ENCODE results near the gene CD24. TPM values are rescaled to one million over a fixed set of nuclear protein-coding genes. Genes with fewer than 3 reads are reported as not detected.

Gene CD24
- total RNA-seq, 1 experiment from 2014 or later, result 57.4 TPM

GRCh38 chr6:107009499-107009898 is 35.0 kb upstream of the CD24 start:
- Histone ChIP-seq H3K9me3 (ENCODE audit: control insufficient read depth, insufficient read depth, low read depth, low read length) (no peaks in the 10 kb centered on the region), H3K27ac (ENCODE audit: low read length) (no peak overlapping the region), H3K27me3 (ENCODE audit: control insufficient read depth, insufficient read depth, low read length) (no peaks in the 10 kb centered on the region), H3K4me3 (ENCODE audit: low read depth in 2 of 2, low read length in 2 of 2) (no peak overlapping the region), H3K4me1 (ENCODE audit: control insufficient read depth, insufficient read depth, low read length) (no peaks in the 10 kb centered on the region), H3K36me3 (ENCODE audit: control insufficient read depth, insufficient read depth, low read length) (no peaks in the 10 kb centered on the region)
- in situ Hi-C loops (cut with HindIII; ENCODE audit: low pct_unique_long_range_greater_than_20kb, low sequenced_read_pairs) (no loop called here), intact Hi-C loops (cut with micrococcal nuclease; ENCODE audit: unreplicated experiment) (no loop called here)
- CTCF ChIA-PET, result interaction anchor here (0.7 to 1.2 kb wide), 2 partner anchors 12 to 132 kb away, joined by 3 to 4 read pairs; no protein-coding TSS in a partner anchor
- BruUV-seq (replicated peaks), result no TSS peak
- DNase-seq (ENCODE audit: low read depth, low spot score) (no peak), ATAC-seq (no peak)
- TF ChIP-seq SIN3A (IDR thresholded peaks at IDR 0.05; ENCODE audit: borderline replicate concordance, insufficient read depth, low read depth, low read length) (no peak), TCF7L2 (IDR thresholded peaks at IDR 0.05; ENCODE audit: low read depth, low read length) (no peak), POLR2AphosphoS5 (IDR thresholded peaks at IDR 0.05; ENCODE audit: low read depth, low read length) (no peak), REST (IDR thresholded peaks at IDR 0.05; ENCODE audit: insufficient read depth in 1 of 2, low read depth in 2 of 2, low read length in 1 of 2) (no peak), CTCF (IDR thresholded peaks at IDR 0.05) (no peak)
- POLR2A ChIA-PET, result no interaction called here

- Histone ChIP-seq H3K4me3 (ENCODE audit: low read depth in 2 of 2, low read length in 2 of 2) (no peak overlapping the region), H3K27me3 (ENCODE audit: control insufficient read depth, insufficient read depth, low read length) (no peaks in the 10 kb centered on the region), H3K36me3 (ENCODE audit: control insufficient read depth, insufficient read depth, low read length) (no peaks in the 10 kb centered on the region), H3K4me1 (ENCODE audit: control insufficient read depth, insufficient read depth, low read length) (no peaks in the 10 kb centered on the region), H3K27ac (ENCODE audit: low read length) (no peak overlapping the region), H3K9me3 (ENCODE audit: control insufficient read depth, insufficient read depth, low read depth, low read length) (no peaks in the 10 kb centered on the region)
- in situ Hi-C loops (cut with HindIII; ENCODE audit: low pct_unique_long_range_greater_than_20kb, low sequenced_read_pairs) (no loop called here), intact Hi-C loops (cut with micrococcal nuclease; ENCODE audit: unreplicated experiment) (no loop called here)
- BruUV-seq (replicated peaks), result no TSS peak
- TF ChIP-seq REST (IDR thresholded peaks at IDR 0.05; ENCODE audit: insufficient read depth in 1 of 2, low read depth in 2 of 2, low read length in 1 of 2), result no peak
- TF ChIP-seq POLR2AphosphoS5 (IDR thresholded peaks at IDR 0.05; ENCODE audit: low read depth, low read length), result no peak
- peak; percentile 99 for TF ChIP-seq CTCF (IDR thresholded peaks at IDR 0.05)
- TF ChIP-seq SIN3A (IDR thresholded peaks at IDR 0.05; ENCODE audit: borderline replicate concordance, insufficient read depth, low read depth, low read length), result no peak
- no peak for TF ChIP-seq TCF7L2 (IDR thresholded peaks at IDR 0.05; ENCODE audit: low read depth, low read length)
- peak; percentile 42 for DNase-seq (ENCODE audit: low read depth, low spot score)
- peak; percentile 90 for ATAC-seq
- POLR2A ChIA-PET, result no interaction called here
- CTCF ChIA-PET, result interaction anchor here (0.7 to 1.4 kb wide), 9 partner anchors 11 to 670 kb away, joined by 3 to 8 read pairs (median 4); no protein-coding TSS in a partner anchor
These were observed 23.0 kb upstream of the CD24 start for GRCh38 chr6:106997392-106998158.

All from Panc1 (cell line).